ENCODE measurements around the gene SMOC2.
"Not testable (repeated sequence)": the region's sequence is repeated elsewhere in the genome, so short reads cannot be mapped to it uniquely, and the experiment has no call there.

- not testable (repeated sequence) for TF ChIP-seq CTCF (IDR thresholded peaks at IDR 0.05; ENCODE audit: low read depth, low read length); EZH2phosphoT487 (IDR thresholded peaks at IDR 0.05; ENCODE audit: low read depth)
Measured at GRCh38 chr6:168694797-168695196, 253.8 kb downstream of the SMOC2 start.

Data from OCI-LY3 (cell line).